Amniotic epithelial cell (primary cell): Measurements from ENCODE around the gene CD300LF.

Experiments used
- DNase-seq: peaks from one replicate; pipeline ENCODE4 v3.0.0-alpha.2; 2010; ENCODE audit warnings: low read depth

CD300LF gene

DNA sequence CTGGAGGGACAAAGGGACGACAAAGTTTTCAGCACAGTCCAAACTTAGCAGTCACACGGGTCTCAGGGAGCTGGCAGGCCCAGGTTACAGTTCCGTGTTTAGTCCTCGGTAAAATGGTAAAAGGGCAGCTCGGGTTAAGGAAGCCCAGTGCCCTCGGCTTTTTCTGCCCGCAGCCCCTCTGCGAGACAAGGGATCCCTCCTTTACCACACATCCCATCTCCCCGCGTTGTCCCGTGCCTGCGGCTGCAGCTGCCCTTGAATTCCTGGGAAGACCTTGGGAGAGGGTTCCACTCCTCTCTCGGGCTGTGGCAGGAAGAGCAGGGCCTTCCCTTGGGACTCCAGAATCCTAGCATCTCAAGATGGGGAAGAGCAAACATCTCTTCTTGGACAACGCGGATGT is 17.1 kb upstream of the CD300LF start:
- no peak for DNase-seq

DNA sequence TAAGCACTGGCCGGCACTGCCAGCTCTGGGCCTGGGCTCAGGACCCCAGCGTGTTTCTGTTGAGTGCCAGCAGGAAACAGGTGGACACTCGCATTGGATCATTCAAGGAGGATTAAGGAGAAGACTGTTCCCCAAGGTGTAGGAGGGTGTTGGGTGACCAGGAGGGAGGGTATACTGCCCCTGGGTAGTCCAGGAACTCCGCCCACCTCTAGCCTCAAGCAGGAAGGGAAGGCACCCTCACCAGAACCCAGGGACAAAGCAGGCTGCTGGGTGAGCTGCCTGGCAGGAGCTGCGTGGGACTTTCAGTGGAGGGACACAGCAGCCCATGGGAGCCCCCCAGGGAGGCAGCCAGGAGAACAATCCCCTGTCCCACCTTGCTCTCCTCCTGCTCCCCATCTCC is 16.6 kb upstream of the CD300LF start:
- DNase-seq, result no peak

DNA sequence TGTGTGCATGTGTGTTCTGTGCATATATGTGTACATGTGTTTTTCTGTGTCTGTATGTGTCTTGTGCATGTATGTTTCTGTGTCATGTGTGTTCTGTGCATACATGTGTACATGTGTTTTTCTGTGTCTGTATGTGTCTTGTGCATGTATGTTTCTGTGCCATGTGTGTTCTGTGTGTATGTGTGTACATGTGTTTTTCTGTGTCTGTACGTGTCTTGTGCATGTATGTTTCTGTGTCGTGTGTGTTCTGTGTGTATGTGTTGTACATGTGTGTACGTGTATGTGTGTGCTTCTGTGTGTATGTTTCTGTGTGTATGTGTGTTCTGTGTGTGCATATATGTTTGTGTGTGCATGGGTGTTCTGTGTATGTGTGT is 16.0 kb upstream of the CD300LF start:
- no peak for DNase-seq

DNA sequence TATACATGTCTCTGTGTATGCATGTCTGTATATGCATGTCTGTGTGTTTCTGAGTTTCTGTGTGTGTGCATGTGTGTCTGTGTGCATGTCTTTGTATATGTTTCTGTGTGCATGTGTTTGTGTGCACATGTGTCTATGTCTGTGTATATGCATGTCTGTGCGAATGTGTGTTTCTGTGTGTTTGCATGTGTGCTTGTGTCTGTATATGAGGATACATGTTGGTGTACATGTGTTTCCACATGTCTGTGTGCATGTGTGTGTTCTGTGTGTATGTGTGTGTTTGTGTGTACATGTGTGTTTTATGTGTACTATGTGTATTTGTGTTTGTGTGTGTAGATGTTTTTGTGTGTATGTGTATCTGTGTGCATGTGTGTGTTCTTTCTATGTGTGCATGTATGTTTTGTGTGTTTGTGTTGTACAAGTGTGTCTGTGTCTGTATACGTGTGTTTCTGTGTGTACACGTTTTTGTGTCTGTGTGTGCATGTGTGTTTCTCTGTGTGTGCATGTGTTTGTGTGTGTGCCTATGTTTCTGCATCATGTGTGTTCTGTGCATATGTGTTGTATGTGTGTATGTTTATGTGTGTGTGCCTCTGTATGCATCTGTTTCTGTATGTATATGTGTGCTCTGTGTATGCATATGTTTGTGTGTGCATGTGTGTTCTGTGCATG is 15.4 kb upstream of the CD300LF start:
- DNase-seq, result no peak

DNA sequence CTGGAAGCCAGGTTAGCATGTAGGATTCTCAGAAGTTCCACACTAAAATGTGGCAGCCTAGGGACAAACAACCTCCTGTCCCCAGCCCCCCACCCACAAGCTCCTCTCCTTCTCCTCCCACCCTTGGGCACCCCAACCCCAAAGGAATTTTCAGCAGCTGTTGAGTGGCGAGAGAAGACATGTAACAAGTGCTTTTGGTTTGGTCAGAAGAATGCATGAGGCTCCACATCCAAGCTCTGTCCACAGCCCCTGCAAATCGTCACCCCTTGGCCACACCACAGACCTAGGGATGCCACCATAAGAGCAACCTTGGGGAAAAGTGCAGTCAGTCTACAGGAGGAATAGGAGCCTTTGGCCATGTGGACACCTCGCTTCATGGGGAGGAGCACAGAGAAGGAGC is 12.4 kb upstream of the CD300LF start:
- DNase-seq, result no peak

DNA sequence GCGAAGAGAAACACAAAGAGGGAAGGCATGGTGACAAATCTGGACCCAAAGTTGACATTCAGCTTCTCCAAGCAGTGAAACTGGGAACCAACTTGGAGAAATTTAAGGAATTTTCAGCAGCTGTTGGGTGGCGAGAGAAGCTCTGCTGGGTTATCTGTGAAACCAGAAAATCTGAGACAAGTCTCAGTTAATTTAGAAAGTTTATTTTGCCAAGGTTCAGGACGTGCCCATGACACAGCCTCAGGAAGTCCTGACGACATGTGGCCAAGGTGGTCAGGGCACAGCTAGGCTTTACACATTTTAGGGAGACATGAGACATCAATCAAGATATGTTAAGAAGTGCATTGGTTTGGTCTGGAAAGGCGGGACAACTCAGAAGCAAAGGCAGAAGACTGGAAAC is 11.2 kb upstream of the CD300LF start:
- DNase-seq, result no peak

DNA sequence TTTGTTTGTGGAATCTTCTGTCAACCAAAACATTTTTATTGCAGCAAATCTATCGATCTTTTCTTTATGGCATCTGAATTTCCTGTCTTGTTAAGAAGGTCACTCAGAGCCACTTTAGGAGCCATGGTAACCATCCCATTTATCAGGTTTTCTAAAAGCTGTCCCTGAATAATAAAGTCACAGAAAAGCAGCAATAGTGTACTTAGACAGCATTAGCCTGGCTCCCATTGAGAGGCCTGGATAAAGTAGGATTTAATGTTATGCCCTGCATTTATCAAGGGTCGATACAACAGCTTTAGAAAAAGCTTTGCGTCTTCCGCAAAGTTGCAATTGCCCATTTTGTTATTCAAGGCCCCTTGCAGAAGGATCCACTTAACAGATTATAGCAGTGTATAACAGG is 10.1 kb upstream of the CD300LF start:
- no peak for DNase-seq

DNA sequence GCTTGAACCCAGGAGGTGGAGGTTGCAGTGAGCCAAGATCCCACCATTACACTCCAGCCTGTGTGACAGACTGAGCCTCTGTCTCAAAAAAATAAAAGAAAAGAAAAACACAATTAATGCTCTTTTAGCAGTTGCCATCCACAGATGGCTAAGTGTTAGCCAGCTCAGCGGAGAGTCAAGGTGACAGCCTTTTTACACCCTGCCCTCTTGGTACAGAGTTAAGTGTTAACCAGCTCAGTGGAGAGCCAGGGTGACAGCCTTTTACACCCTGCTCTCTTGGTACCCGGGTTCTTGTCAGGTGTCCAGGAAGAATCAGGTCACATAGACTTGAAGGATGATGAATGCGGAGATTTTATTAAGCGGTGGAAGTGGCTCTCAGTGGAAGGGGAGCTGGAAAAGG is 7.8 kb upstream of the CD300LF start:
- DNase-seq, result no peak

DNA sequence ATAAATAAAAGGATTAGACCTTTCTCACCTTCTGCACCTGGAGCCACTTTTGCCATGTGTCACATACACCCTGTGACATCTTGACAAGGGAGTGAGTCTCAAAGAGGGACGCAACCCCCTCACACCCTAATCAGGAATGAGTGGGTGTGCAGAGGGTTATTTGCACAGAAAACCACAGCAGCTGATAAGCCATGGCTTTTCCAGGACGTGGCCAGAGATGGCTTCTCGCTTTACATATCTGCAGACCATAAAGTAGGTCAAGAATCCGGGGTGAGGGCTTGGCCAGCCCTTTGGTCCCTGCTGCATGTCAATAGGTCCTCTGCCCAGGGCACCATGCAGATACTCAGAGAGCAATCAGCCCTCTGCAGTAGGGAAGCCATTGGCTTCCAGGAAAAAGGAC is 2.4 kb upstream of the CD300LF start:
- peak; percentile 73 for DNase-seq

DNA sequence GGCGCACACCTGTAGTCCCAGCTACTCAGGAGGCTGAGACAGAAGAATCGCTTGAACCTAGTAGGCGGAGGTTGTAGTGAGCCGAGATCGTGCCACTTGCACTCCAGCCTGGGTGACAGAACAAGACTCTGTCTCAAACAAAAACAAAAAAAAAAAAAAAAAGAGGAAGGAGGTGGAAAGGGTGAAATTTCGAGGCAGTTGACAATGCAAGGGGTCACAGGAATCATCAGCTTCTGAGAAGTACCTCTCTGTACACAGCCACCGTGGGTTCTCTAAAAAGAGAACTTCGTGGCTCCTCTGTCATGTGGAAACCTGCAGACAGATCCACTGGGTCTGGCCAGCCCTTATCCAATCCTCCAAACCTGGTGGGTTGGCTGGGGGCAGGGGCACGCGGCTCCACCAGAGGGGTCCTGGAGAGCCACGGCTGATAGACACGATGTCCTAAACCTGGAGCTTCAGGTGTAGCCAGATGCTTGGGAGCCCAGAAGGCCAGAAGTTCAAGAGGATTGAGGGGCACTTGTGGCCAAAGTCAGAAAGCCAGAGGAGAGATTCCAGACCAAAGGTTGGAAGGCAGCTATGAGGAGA is 540 bp upstream of the CD300LF start:
- no peak for DNase-seq

DNA sequence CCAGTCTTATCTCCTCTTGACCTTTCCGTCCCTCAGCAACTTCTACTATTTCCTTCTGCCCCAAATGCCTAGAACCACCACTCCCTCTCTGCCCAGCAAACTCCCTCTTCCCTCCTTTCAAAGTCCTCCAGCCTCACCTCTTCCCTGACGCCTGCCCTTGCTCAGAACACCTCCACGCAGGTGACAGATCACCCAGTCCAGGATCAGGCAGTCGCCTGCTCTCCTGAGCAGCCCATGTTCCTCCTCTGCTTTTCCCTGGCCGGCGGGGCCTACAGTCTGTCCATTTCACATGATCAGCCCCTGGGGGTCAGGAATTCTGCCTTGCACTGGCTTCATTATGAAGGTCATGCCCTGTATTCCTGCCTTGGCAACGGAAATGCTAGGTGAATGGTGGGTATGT is 422 bp downstream of the CD300LF start:
- no peak for DNase-seq

DNA sequence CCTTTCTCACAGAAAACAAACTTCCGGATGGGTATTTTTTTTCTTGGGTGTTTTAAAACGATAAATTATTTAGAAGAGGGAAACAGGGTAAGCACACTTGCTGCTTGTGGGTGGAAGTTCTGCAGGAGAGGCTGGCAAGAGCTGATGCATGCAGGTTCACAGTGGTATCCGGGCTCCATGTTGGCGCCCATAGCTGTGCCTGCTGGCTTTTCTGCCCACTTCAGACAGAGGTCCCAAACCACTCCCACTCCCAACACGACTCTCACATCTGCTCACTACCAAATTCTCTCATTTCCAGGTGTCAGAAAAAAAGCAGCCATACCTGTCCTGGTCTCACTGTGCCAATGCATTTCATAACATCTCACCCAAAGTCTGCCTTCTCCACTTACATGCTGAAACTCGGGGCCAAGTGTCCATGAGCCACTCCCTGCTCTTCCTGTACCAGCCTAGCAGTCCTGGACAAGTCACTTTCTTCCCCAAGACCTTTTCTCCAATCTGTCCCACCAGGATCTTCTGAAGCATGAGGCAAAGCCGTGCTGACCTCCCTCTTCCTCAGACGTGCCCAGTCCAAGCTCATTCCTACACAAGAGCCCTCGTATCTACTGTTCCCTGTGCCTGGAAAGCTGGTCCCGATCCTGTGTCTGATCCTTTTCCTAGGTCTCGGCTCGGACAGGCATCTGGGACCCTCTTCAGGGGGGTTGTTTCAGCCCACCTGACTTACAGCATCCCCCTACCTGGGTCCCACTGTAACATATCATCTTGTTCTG is 1.5 kb downstream of the CD300LF start:
- no peak for DNase-seq

DNA sequence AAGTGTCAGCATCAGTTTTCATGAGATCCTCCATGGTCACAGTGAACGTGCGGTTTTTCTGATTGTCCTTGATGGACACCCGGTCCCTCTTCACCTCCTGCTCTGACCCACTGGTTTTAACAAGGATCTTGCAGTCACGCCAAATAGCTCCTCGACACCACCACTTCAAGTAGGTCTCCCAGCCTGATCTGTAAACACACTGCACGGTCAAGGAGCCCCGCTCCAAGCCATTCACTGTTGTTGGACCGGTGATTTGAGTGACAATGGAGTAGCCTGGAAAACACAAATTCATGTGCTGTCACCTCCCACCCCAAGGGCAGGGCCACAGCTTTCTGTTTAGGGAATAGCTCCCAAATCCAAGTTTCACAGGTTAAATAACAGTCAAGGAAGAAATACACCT is 8.2 kb downstream of the CD300LF start:
- DNase-seq, result no peak

DNA sequence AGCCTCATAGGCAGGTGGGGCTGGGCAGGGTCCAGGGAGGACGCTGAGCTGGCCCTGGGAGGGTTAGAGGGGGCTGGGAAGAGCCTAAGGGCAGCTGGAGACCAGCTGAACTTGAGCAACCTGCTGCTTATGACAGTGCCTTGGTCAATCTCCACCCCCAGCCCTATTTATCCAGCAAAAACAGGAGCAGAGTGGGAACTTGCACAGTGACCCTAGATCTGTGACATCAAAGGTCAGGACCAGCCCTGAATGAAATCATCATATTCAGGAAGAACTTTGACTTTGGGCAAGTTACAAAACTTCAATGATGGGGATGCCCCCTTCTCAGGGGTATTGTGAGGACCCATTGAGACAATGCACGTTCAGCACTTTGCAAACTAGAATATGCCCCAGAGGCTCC is 9.4 kb downstream of the CD300LF start:
- DNase-seq, result no peak

DNA sequence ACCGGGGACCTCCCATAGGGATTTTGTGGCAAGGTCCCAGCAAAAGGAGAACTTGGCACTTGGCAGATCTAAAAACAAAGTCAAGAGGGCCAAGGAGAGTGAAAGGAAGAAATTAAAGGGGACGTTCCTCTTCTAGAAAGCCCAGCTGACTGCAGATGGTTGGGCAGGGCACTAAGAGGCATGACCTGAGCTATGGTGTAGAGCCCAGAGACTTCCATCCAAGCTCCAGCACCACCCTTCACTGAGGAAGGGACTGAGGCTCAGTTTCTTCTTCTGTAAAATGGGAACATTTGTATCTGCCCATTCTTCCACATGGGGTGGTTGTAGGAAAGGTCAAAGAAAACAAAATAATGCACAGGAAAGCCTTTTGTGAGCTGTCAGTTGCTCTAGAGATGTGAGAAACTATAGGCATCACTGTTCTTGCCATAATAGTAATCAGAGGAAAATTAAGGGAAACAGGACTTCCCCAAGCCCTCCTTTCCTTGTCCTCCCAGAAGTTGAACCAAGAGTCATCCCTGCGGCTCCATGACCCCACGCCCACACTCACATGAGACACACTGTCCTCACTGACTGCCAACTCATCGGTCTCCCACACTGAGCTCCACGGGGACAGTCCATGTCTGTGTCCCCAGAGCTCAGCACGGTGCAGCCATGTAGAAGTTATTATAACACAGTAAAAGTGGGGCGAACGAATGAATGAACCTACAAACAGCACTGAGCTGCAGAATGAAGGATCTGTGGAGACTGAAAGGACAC is 10.4 kb downstream of the CD300LF start:
- no peak for DNase-seq

DNA sequence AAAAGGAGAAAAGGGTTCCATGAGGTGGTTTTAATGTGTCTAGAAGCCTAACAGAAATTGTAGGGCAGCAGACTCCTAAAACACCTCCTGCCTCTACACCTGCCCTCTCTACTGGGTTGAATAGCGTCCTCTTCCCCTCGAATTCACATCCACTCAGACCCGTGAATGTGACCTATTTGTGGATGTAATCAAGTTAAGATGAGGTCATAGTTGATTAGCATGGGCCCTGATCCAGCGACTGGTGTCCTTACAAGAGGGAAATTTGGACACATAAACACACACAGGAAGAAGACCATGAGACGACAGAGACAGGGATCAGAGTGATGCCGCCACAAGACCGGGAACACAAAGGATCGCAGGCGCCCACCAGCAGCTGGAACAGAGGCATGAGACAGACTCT is 13.5 kb downstream of the CD300LF start:
- no peak for DNase-seq

DNA sequence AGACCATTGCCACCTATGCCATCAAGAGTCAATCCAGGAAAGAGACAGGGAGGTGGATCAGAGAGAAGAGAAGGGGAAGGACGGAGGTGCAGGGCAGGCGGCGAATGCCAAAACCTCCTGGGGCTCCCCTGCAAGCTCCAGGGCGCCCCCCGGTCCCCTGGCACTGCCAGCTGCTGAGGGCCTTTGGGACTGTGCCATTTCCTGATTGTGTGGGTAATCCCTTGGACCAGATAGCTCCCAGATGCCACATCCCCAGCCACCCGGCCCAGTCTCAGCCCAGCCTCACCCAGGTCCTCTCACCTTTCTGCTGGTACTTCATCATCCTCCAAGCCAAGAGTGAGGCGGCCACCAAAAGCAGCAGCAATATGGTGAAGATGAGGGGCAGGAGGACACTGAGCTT is 14.7 kb downstream of the CD300LF start:
- no peak for DNase-seq

DNA sequence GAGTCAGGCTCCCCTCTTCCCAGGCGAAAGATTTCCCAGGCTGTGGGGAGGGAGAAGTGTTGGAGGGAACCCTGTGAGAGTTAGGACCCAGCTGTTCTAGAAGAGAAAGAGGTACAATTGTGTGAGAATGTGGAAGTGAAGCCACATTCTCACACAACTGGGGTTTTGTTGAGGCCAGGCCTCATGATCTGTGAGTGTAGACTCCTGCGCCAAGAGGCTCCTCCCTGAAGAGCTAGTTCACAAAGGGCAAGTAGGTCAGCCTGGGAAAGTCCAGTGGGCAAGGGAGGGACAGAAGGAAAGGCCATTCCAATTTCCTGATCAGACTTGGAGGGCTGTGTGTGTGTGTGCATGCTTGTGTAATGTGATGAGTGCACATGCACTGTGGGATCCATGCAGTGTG is 15.2 kb downstream of the CD300LF start:
- no peak for DNase-seq

DNA sequence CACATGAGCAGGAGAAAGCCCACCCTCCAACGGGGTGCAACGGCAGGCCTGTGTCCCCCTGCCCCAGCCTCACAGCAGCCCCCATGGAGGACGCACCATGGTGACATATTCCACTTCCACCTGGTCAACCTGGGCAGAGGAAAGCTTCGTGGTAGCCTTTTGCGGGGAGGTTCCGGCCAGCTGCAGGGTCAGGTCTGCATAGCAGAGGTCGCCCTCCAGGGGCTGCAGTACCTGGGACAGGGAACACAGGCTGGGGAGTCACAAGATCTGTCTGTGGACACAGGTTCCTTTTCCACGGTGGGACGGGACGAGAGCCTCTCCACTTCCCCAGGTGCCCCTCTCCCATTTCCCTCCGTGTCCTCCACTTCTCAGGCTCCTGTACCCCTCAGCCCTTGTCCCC is 17.1 kb downstream of the CD300LF start:
- DNase-seq, result no peak

DNA sequence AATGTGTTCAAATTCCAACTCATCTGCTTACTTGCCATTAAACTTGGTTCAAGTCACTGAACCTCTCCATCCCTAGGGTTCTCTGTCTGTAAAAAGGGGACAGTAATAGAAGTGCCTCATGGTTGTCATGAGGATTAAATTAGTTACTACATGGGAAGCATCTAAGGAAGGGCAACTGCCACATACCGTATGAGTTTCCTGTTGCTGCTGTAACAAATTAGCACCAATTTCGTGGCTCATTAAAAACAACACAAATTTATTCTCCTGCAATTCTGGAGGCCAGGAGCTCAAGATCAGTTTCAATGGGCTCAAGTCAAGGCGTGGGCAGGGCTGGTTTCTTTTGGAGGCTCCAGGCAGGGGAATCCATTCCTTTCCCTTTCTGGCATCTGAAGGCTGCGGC is 18.6 kb downstream of the CD300LF start:
- DNase-seq, result no peak

DNA sequence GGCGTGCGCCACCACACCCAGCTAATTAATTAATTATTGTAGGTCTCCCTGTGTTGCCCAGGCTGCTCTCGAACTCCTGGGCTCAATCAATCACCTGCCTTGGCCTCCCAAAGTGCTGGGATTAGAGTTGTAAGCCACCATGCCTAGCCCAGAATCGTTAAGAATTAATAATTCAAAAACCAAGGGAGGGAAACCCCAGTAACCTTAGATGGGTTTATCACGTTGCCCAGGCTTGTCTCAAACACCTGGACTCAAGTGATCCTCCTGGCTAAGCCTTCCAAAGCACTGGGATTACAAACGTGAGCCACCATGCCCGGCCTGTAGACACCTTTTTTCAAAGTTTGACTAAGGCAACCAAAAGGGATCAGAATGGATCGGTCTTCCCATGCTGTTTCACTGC is 21.6 kb downstream of the CD300LF start:
- DNase-seq, result no peak

DNA sequence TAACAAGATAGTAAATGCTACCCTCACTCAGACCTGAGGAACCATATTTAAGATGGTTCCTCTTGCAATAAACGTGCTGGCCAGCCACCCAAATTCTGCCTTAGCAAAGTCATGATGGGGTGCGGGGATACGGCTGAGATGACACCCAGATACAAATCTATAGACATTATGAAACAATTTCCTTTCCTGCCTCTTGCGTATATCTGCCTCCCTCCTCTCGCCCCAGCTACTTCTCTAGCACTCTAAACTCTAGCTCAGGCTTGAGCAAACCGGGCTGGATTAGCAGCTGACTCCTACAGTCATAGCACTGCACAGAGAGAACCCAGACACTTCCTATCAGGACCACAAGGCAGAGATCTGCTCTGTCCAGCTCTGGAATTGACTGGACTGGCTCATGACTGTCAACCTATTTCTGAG is 22.3 kb downstream of the CD300LF start:
- DNase-seq, result peak; percentile 26

DNA sequence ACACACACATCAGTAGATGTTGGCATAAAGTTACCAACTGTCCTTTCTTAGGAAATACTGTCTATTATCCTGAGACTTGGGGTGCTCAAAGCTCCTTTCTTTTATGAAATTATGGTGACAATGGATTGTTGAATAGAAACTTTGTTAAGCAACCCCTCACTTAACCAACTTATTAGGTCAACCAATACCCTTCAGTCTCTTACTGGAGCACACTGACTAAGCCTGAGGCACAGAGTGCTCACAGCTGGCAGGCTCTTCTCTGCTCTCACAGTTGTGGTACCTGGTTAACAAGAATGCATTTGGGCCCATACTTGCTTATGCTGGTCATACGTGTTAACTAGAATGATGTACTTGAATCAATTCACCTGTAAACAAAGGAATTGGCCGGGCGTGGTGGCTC is 24.8 kb downstream of the CD300LF start:
- no peak for DNase-seq
